ENCODE data around the gene CEACAM4.

The CEACAM4 gene

GRCh38 chr19:41578886-41579285 is 48.0 kb downstream of the CEACAM4 start:
- Histone ChIP-seq H3K9me3 (ENCODE audit: low read length) (0 out of 2 replicates have a peak, but pooled peaks cover 2% of the 10 kb centered on the region), H3F3A (ENCODE audit: insufficient read depth, low read length) (no peaks in the 10 kb centered on the region), H3K27me3 (ENCODE audit: insufficient read depth, low read length) (no peaks in the 10 kb centered on the region; the same call in 1 of the 2 replicates), H3K4me1 (ENCODE audit: insufficient read depth, low read length, severe bottlenecking) (peaks cover 7% of the 10 kb centered on the region), H3K79me2 (ENCODE audit: insufficient read depth, low read length) (no peaks in the 10 kb centered on the region), H3K36me3 (ENCODE audit: insufficient read depth, low read length) (no peaks in the 10 kb centered on the region), H2AFZ (ENCODE audit: low read length) (no peak overlapping the region), H4K20me1 (ENCODE audit: insufficient read depth, low read length) (no peaks in the 10 kb centered on the region), H3K4me2 (ENCODE audit: low read length) (no peak overlapping the region), H3K4me3 (ENCODE audit: low read depth, low read length, poor library complexity, severe bottlenecking) (no peak overlapping the region), H3K9me2 (ENCODE audit: low read depth, low read length) (no peaks in the 10 kb centered on the region), H3K27ac (ENCODE audit: low read depth, low read length, poor library complexity, severe bottlenecking) (no peak overlapping the region), H3K9ac (ENCODE audit: low read length) (no peak overlapping the region)
- TF ChIP-seq EZH2 (IDR thresholded peaks at IDR 0.05; ENCODE audit: borderline replicate concordance, low read length) = no peak
- no peak for TF ChIP-seq CTCF (IDR thresholded peaks at IDR 0.05; ENCODE audit: low read length)

- H3K79me2 ChIP-seq (ENCODE audit: insufficient read depth, low read length) = no peaks in the 10 kb centered on the region
- 0 out of 2 replicates have a peak, but pooled peaks cover 2% of the 10 kb centered on the region for H3K9me3 ChIP-seq (ENCODE audit: low read length)
- H3K9ac ChIP-seq (ENCODE audit: low read length) = no peak overlapping the region
- no peaks in the 10 kb centered on the region for H3K9me2 ChIP-seq (ENCODE audit: low read depth, low read length)
- H3K4me1 ChIP-seq (ENCODE audit: insufficient read depth, low read length, severe bottlenecking) = peaks cover 7% of the 10 kb centered on the region
- no peak overlapping the region for H3K4me2 ChIP-seq (ENCODE audit: low read length)
- TF ChIP-seq CTCF (IDR thresholded peaks at IDR 0.05; ENCODE audit: low read length) = no peak
- TF ChIP-seq EZH2 (IDR thresholded peaks at IDR 0.05; ENCODE audit: borderline replicate concordance, low read length) = no peak
- H3K4me3 ChIP-seq (ENCODE audit: low read depth, low read length, poor library complexity, severe bottlenecking) = no peak overlapping the region
- H2AFZ ChIP-seq (ENCODE audit: low read length) = no peak overlapping the region
- H4K20me1 ChIP-seq (ENCODE audit: insufficient read depth, low read length) = no peaks in the 10 kb centered on the region
- no peaks in the 10 kb centered on the region; the same call in 1 of the 2 replicates for H3K27me3 ChIP-seq (ENCODE audit: insufficient read depth, low read length)
- no peaks in the 10 kb centered on the region for H3F3A ChIP-seq (ENCODE audit: insufficient read depth, low read length)
- no peaks in the 10 kb centered on the region for H3K36me3 ChIP-seq (ENCODE audit: insufficient read depth, low read length)
- H3K27ac ChIP-seq (ENCODE audit: low read depth, low read length, poor library complexity, severe bottlenecking) = no peak overlapping the region
Measured at GRCh38 chr19:41577833-41578232, 49.0 kb downstream of the CEACAM4 start.

- no peaks in the 10 kb centered on the region for H4K20me1 ChIP-seq (ENCODE audit: insufficient read depth, low read length)
- H3K9me2 ChIP-seq (ENCODE audit: low read depth, low read length) = no peaks in the 10 kb centered on the region
- no peaks in the 10 kb centered on the region for H3F3A ChIP-seq (ENCODE audit: insufficient read depth, low read length)
- no peak overlapping the region for H3K9ac ChIP-seq (ENCODE audit: low read length)
- no peak for TF ChIP-seq CTCF (IDR thresholded peaks at IDR 0.05; ENCODE audit: low read length)
- no peak for TF ChIP-seq EZH2 (IDR thresholded peaks at IDR 0.05; ENCODE audit: borderline replicate concordance, low read length)
- H3K4me1 ChIP-seq (ENCODE audit: insufficient read depth, low read length, severe bottlenecking) = peaks cover 7% of the 10 kb centered on the region
- 0 out of 2 replicates have a peak, but pooled peaks cover 2% of the 10 kb centered on the region for H3K9me3 ChIP-seq (ENCODE audit: low read length)
- no peak overlapping the region for H2AFZ ChIP-seq (ENCODE audit: low read length)
- no peaks in the 10 kb centered on the region; the same call in 1 of the 2 replicates for H3K27me3 ChIP-seq (ENCODE audit: insufficient read depth, low read length)
- H3K36me3 ChIP-seq (ENCODE audit: insufficient read depth, low read length) = no peaks in the 10 kb centered on the region; the same call in 1 of the 2 replicates
- H3K27ac ChIP-seq (ENCODE audit: low read depth, low read length, poor library complexity, severe bottlenecking) = no peak overlapping the region
- H3K4me3 ChIP-seq (ENCODE audit: low read depth, low read length, poor library complexity, severe bottlenecking) = no peak overlapping the region
- no peak overlapping the region for H3K4me2 ChIP-seq (ENCODE audit: low read length)
- no peaks in the 10 kb centered on the region for H3K79me2 ChIP-seq (ENCODE audit: insufficient read depth, low read length)
Measured at GRCh38 chr19:41577144-41577830, 49.6 kb downstream of the CEACAM4 start.

Measured in OCI-LY1 (cell line).